Measurements from ENCODE around the gene CNN3. TPM values are rescaled to one million over a fixed set of nuclear protein-coding genes. Genes with fewer than 3 reads are reported as not detected.

Gene CNN3
- total RNA-seq: 215 TPM
- long read RNA-seq, transcript CNN3-201 (7 exons, 2,165 nt): major isoform, 778 of 828 reads
- long read RNA-seq, partial matches to known transcripts: 7 of 828 reads
- long read RNA-seq, other reads (novel, unspliced or antisense): 40 of 828 reads

DNA sequence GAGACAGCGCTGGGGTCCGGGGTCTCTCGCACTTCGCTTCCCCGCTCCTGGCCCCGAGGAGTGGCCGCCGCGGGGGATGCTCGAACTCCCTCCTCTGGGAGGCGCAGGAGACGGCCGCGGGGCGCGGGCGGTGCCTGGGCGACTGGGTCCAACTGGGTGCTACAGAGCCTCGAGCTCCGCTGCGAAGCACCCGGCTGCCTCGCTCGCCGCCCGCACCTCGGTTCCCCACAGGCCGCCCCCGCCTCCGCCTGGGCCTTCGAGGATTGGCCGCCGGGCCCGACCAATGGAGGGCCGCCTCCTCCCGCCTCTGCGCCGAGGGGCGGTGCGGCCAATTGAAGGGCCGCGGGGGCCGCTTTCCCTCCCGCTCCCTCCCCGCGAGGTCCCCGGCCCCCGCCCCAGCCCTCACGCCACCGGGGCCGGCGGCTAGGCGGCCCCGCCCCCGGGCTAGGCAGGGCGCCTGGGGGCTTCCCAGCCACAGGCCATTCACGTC is at the start of gene CNN3:
Gene CNN3 (minus strand): TSS at position 196 of the 490 bp plus-strand sequence. CDS start 216 bp downstream, outside the sequence.
- intact Hi-C loops (cut with DNase I): loop anchor here (10.0 kb wide), 1 partner anchor 72 kb away; no protein-coding TSS in a partner anchor
- Histone ChIP-seq H3K4me1 (peaks cover 38% of the 10 kb centered on the region), H3K9me3 (no peaks in the 10 kb centered on the region), H3K4me3 (peak within 1 kb of the TSS; percentile 73), H3K27me3 (no peaks in the 10 kb centered on the region), H3K36me3 (no peaks in the 10 kb centered on the region), H3K27ac (peak within 1 kb of the TSS; percentile 96)
- ATAC-seq: peak; percentile 95
- peak; percentile 97 for DNase-seq
- TF ChIP-seq, protein P1, sequence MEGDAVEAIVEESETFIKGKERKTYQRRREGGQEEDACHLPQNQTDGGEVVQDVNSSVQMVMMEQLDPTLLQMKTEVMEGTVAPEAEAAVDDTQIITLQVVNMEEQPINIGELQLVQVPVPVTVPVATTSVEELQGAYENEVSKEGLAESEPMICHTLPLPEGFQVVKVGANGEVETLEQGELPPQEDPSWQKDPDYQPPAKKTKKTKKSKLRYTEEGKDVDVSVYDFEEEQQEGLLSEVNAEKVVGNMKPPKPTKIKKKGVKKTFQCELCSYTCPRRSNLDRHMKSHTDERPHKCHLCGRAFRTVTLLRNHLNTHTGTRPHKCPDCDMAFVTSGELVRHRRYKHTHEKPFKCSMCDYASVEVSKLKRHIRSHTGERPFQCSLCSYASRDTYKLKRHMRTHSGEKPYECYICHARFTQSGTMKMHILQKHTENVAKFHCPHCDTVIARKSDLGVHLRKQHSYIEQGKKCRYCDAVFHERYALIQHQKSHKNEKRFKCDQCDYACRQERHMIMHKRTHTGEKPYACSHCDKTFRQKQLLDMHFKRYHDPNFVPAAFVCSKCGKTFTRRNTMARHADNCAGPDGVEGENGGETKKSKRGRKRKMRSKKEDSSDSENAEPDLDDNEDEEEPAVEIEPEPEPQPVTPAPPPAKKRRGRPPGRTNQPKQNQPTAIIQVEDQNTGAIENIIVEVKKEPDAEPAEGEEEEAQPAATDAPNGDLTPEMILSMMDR (IDR thresholded peaks at IDR 0.05): no peak

GRCh38 chr1:94974824-94975223 is 47.9 kb upstream of the CNN3 start:
- intact Hi-C loops (cut with DNase I): no loop called here
- Histone ChIP-seq H3K4me3 (no peak overlapping the region), H3K9me3 (no peaks in the 10 kb centered on the region), H3K27ac (no peak overlapping the region), H3K36me3 (no peaks in the 10 kb centered on the region), H3K27me3 (no peaks in the 10 kb centered on the region), H3K4me1 (peaks cover 21% of the 10 kb centered on the region)
- ATAC-seq (no peak), DNase-seq (no peak)
- TF ChIP-seq, protein P1 (IDR thresholded peaks at IDR 0.05): no peak

- ATAC-seq (no peak), DNase-seq (no peak)
- intact Hi-C loops (cut with DNase I): no loop called here
- Histone ChIP-seq H3K9me3 (no peaks in the 10 kb centered on the region), H3K4me3 (no peak overlapping the region), H3K36me3 (no peaks in the 10 kb centered on the region), H3K27ac (no peak overlapping the region), H3K27me3 (no peaks in the 10 kb centered on the region), H3K4me1 (peaks cover 21% of the 10 kb centered on the region)
- TF ChIP-seq, protein P1 (IDR thresholded peaks at IDR 0.05): no peak
Observed at GRCh38 chr1:94974241-94974640, 47.3 kb upstream of the CNN3 start.

- H3K27ac ChIP-seq: peak overlapping the region; percentile 26
- ATAC-seq (no peak), DNase-seq (no peak)
- H3K27me3 ChIP-seq: no peaks in the 10 kb centered on the region
- no peaks in the 10 kb centered on the region for H3K36me3 ChIP-seq
- intact Hi-C loops (cut with DNase I): no loop called here
- H3K9me3 ChIP-seq: no peaks in the 10 kb centered on the region
- no peak overlapping the region for H3K4me3 ChIP-seq
- H3K4me1 ChIP-seq: peaks cover 21% of the 10 kb centered on the region
- TF ChIP-seq, protein P1 (IDR thresholded peaks at IDR 0.05): no peak
Observed at GRCh38 chr1:94973309-94973922, 46.5 kb upstream of the CNN3 start.

DNA sequence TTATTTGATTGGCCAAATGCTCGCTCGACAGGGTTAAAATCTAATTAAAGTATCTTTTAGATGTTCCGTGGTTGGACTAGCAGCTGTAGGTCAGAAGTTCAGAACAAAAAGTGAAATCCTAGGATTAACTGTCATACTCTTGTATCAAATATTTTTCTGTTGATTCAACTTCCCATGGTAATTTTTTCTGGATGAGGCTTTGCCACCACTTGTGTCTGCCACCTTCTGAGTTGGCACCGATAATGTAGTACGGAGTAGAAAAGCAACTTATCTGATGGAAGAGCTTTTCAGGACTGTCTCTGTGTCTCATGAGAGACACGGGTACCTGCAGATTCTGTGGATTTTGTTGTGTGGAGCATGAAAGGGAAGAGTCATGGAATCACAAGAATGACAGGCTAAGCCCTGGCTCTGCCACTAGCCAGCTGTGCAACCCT is 44.6 kb upstream of the CNN3 start:
- no peak overlapping the region for H3K4me3 ChIP-seq
- no peak for ATAC-seq
- intact Hi-C loops (cut with DNase I): no loop called here

More for the DNA sequence above, 44.6 kb upstream of the CNN3 start:
- Histone ChIP-seq H3K9me3 (no peaks in the 10 kb centered on the region), H3K4me1 (peaks cover 21% of the 10 kb centered on the region), H3K27me3 (no peaks in the 10 kb centered on the region), H3K27ac (peak overlapping the region; percentile 47), H3K36me3 (no peaks in the 10 kb centered on the region)
- TF ChIP-seq, protein P1 (IDR thresholded peaks at IDR 0.05): no peak
- DNase-seq: no peak

Measured in upper lobe of right lung (tissue), 1 donor.